CD14-positive monocyte (primary cell): ENCODE results near the gene LASP1. TPM values are rescaled to one million over a fixed set of nuclear protein-coding genes. Genes with fewer than 3 reads are reported as not detected.

Experiments
- DNase-seq, 3 donors: peaks; one replicate each; pipeline ENCODE4 v3.0.0-alpha.2; 2011 to 2022
- H2AFZ ChIP-seq: 2 replicates; pipeline ENCODE4 v1.6.0; 2012; ENCODE audit warnings: mild to moderate bottlenecking, low read depth, low read length, inconsistent platforms; ENCODE audit not compliant: insufficient read depth, poor library complexity, severe bottlenecking
- H3K27ac ChIP-seq, 2 donors: 1 replicate in 1 of 2; 2 replicates in 1 of 2; pipeline ENCODE4 v1.5.1; 2012 to 2013; ENCODE audit warnings: low read length in 2 of 2, control low read depth in 1 of 2, inconsistent platforms in 1 of 2, low read depth in 1 of 2, mild to moderate bottlenecking in 1 of 2
- H3K27me3 ChIP-seq, 2 donors: one replicate each; pipeline versions ENCODE4 v1.6.0 to v1.6.1; 2011 to 2013; ENCODE audit warnings: low read length in 2 of 2; ENCODE audit not compliant: control insufficient read depth in 2 of 2, insufficient read depth in 2 of 2
- H3K36me3 ChIP-seq, 2 donors: replicated peaks in 1 of 2; 1 replicate in 1 of 2; 2 replicates in 1 of 2; pipeline versions ENCODE4 v1.5.1 to v1.6.1; 2012 to 2013; ENCODE audit warnings: low read length in 2 of 2, control low read depth in 1 of 2, inconsistent platforms in 1 of 2, mild to moderate bottlenecking in 1 of 2; ENCODE audit not compliant: insufficient read depth in 2 of 2, control insufficient read depth in 1 of 2
- H3K4me1 ChIP-seq, 2 donors: 1 replicate in 1 of 2; 2 replicates in 1 of 2; pipeline versions ENCODE4 v1.5.1 to v1.6.1; 2012 to 2013; ENCODE audit warnings: low read length in 2 of 2, control low read depth in 1 of 2, inconsistent platforms in 1 of 2, mild to moderate bottlenecking in 1 of 2, moderate library complexity in 1 of 2; ENCODE audit not compliant: insufficient read depth in 2 of 2, control insufficient read depth in 1 of 2
- H3K4me2 ChIP-seq: replicated peaks from 2 replicates; pipeline ENCODE3; 2012; ENCODE audit warnings: low read length, moderate library complexity, mild to moderate bottlenecking; ENCODE audit not compliant: poor library complexity, severe bottlenecking; ENCODE audit errors: extremely low read depth
- H3K4me3 ChIP-seq, 3 experiments: fragments of 200-600 bp in 1 of 3; sonication (generic) in 1 of 3; replicated peaks in 1 of 3; 1 replicate in 2 of 3; 2 replicates in 1 of 3; pipeline ENCODE4 v1.5.1; 2011 to 2013; ENCODE audit warnings: low read length in 3 of 3, mild to moderate bottlenecking in 3 of 3, control low read depth in 2 of 3, low read depth in 2 of 3, inconsistent platforms in 1 of 3, moderate library complexity in 1 of 3
- H3K79me2 ChIP-seq: 2 replicates; pipeline ENCODE4 v1.6.0; 2012; ENCODE audit warnings: mild to moderate bottlenecking, control low read depth, inconsistent platforms, low read length, moderate library complexity; ENCODE audit not compliant: insufficient read depth
- H3K9ac ChIP-seq: 2 replicates; pipeline ENCODE4 v1.6.0; 2017; ENCODE audit warnings: low read length, mild to moderate bottlenecking; ENCODE audit not compliant: insufficient read depth, poor library complexity, severe bottlenecking
- H3K9me3 ChIP-seq, 2 donors: replicated peaks in 1 of 2; 1 replicate in 1 of 2; 2 replicates in 1 of 2; pipeline versions ENCODE4 v1.5.1 to v1.6.1; 2012 to 2013; ENCODE audit warnings: low read length in 2 of 2, control low read depth in 1 of 2; ENCODE audit not compliant: control insufficient read depth in 1 of 2, insufficient read depth in 1 of 2
- H4K20me1 ChIP-seq: 2 replicates; pipeline ENCODE4 v1.6.0; 2012; ENCODE audit warnings: mild to moderate bottlenecking, low read length, control low read depth, moderate library complexity; ENCODE audit not compliant: insufficient read depth
- H3K27ac Mint-ChIP-seq, 7 donors: one replicate each; pipeline ENCODE4 v1.8.0; 2020; ENCODE audit warnings: mild to moderate bottlenecking in 7 of 7, mixed read lengths in 7 of 7, moderate library complexity in 6 of 7, inconsistent platforms in 2 of 7
- H3K27me3 Mint-ChIP-seq, 3 donors: one replicate each; pipeline ENCODE4 v1.8.0; 2021 to 2022; ENCODE audit warnings: low read depth in 3 of 3, mild to moderate bottlenecking in 3 of 3, mixed read lengths in 3 of 3, moderate library complexity in 3 of 3, inconsistent platforms in 1 of 3
- H3K36me3 Mint-ChIP-seq, 2 donors: one replicate each; pipeline ENCODE4 v1.8.0; 2020; ENCODE audit warnings: mixed read lengths in 2 of 2, inconsistent platforms in 1 of 2, mild to moderate bottlenecking in 1 of 2
- H3K4me1 Mint-ChIP-seq: one replicate; pipeline ENCODE4 v1.8.0; 2020; ENCODE audit warnings: mild to moderate bottlenecking, mixed read lengths
- H3K4me3 Mint-ChIP-seq, 2 donors: one replicate each; pipeline ENCODE4 v1.8.0; 2020; ENCODE audit warnings: mild to moderate bottlenecking in 2 of 2, mixed read lengths in 2 of 2, moderate library complexity in 1 of 2
- H3K9me3 Mint-ChIP-seq, 7 donors: one replicate each; pipeline ENCODE4 v1.8.0; 2020 to 2022; ENCODE audit warnings: mixed read lengths in 7 of 7, mild to moderate bottlenecking in 6 of 7, moderate library complexity in 6 of 7, inconsistent platforms in 2 of 7
- CTCF ChIP-seq: fragments of 200-600 bp; IDR thresholded peaks from one replicate; pipeline ENCODE4 v1.8.0; 2022; ENCODE audit warnings: antibody characterized with exemption, mild to moderate bottlenecking
- WGBS: methylation state at CpG from one replicate; pipeline ENCODE4 v1.1.5; 2013; ENCODE audit warnings: missing lambda C conversion rate; ENCODE audit not compliant: insufficient coverage; 5-methylcytosine and 5-hydroxymethylcytosine counted together
- intact Hi-C, 2 donors: fragments of 100-400 bp; cut with micrococcal nuclease; formaldehyde crosslinking; loops; one replicate each; pipeline versions ENCODE4 v1.15.0 to v1.15.1; 2023
- polyA plus RNA-seq, 3 donors: library from polyadenylated mRNA; depleted of rRNA in 1 of 3; unstranded in 2 of 3; stranded (reverse) in 1 of 3; fragments of 300-500 nt in 2 of 3; fragments of >200 nt in 1 of 3; fragmentation: Illumina TruSeq in 2 of 3; gene quantifications; 1 replicate in 2 of 3; 2 replicates in 1 of 3; pipeline ENCODE4 v1.2.3, GENCODE V29; 2012 to 2021

LASP1 gene
- polyA plus RNA-seq, 3 donors, result 55.9 to 93.7 (median 70.6) TPM

- no peak overlapping the region for H3K4me2 ChIP-seq
- H3K27me3 ChIP-seq, result no peaks in the 10 kb centered on the region
- H3K27ac Mint-ChIP-seq, result peak overlapping the region in 6 of 7 donors; percentile 30 to 95 (median 92)
- peaks cover 46 to 55% of the 10 kb centered on the region in 2 donors for H3K36me3 ChIP-seq
- no peak overlapping the region for H2AFZ ChIP-seq
- H3K4me3 ChIP-seq, result no peak overlapping the region
- H3K9me3 ChIP-seq, result no peaks in the 10 kb centered on the region
- peak overlapping the region; percentile 9 for H3K9ac ChIP-seq
- H4K20me1 ChIP-seq, result peaks cover 99% of the 10 kb centered on the region
- TF ChIP-seq CTCF, result no peak
- peak overlapping the region; percentile 77 to 82 for H3K27ac ChIP-seq
- H3K9me3 Mint-ChIP-seq, result no peaks in the 10 kb centered on the region
- intact Hi-C loops, result no loop called here
- WGBS, result 92% methylated on average over 6 of the region's 6 CpGs
- peaks cover 56 to 71% of the 10 kb centered on the region in 2 donors for H3K4me1 ChIP-seq
- H3K4me1 Mint-ChIP-seq, result peaks cover 63% of the 10 kb centered on the region
- no peak for DNase-seq
- peaks cover 0 to 1% (median 0%) of the 10 kb centered on the region in 3 donors for H3K27me3 Mint-ChIP-seq
- H3K4me3 Mint-ChIP-seq, result no peak overlapping the region
- peaks cover 69% of the 10 kb centered on the region for H3K79me2 ChIP-seq
- H3K36me3 Mint-ChIP-seq, result peaks cover 39 to 60% of the 10 kb centered on the region in 2 donors
Observed at GRCh38 chr17:38897176-38897575, 27.3 kb downstream of the LASP1 start.

- Mint-ChIP-seq H3K36me3 (peaks cover 34 to 55% of the 10 kb centered on the region in 2 donors), H3K4me1 (peaks cover 67% of the 10 kb centered on the region), H3K27me3 (peaks cover 0 to 1% (median 0%) of the 10 kb centered on the region in 3 donors), H3K4me3 (peak overlapping the region in 1 of 2 donors; percentile 65), H3K27ac (peak overlapping the region; percentile 85 to 97 (median 94)), H3K9me3 (no peaks in the 10 kb centered on the region)
- DNase-seq, result no peak
- H3K36me3 ChIP-seq, result peaks cover 40 to 50% of the 10 kb centered on the region in 2 donors
- H3K79me2 ChIP-seq, result peaks cover 69% of the 10 kb centered on the region
- peaks cover 59 to 70% of the 10 kb centered on the region in 2 donors for H3K4me1 ChIP-seq
- no peak for TF ChIP-seq CTCF
- peak overlapping the region; percentile 77 to 82 for H3K27ac ChIP-seq
- peak overlapping the region; percentile 9 for H3K9ac ChIP-seq
- WGBS, result 83% methylated on average over 9 of the region's 12 CpGs
- intact Hi-C loops, result no loop called here
- H3K4me3 ChIP-seq, result no peak overlapping the region
- no peak overlapping the region for H2AFZ ChIP-seq
- H4K20me1 ChIP-seq, result peaks cover 97% of the 10 kb centered on the region
- H3K9me3 ChIP-seq, result no peaks in the 10 kb centered on the region
- H3K27me3 ChIP-seq, result no peaks in the 10 kb centered on the region
- H3K4me2 ChIP-seq, result peak overlapping the region; percentile 72
Observed at GRCh38 chr17:38897671-38898290, 27.9 kb downstream of the LASP1 start.
